ENCODE data around the gene LARP6. TPM values are rescaled to one million over a fixed set of nuclear protein-coding genes. Genes with fewer than 3 reads are reported as not detected.

LARP6 gene
- total and polyA plus RNA-seq, 2 of the 13 experiments (the other 11 are each of a cell fraction or from before 2014, with no cell fraction given) = 2.9 to 8.2 TPM

DNA sequence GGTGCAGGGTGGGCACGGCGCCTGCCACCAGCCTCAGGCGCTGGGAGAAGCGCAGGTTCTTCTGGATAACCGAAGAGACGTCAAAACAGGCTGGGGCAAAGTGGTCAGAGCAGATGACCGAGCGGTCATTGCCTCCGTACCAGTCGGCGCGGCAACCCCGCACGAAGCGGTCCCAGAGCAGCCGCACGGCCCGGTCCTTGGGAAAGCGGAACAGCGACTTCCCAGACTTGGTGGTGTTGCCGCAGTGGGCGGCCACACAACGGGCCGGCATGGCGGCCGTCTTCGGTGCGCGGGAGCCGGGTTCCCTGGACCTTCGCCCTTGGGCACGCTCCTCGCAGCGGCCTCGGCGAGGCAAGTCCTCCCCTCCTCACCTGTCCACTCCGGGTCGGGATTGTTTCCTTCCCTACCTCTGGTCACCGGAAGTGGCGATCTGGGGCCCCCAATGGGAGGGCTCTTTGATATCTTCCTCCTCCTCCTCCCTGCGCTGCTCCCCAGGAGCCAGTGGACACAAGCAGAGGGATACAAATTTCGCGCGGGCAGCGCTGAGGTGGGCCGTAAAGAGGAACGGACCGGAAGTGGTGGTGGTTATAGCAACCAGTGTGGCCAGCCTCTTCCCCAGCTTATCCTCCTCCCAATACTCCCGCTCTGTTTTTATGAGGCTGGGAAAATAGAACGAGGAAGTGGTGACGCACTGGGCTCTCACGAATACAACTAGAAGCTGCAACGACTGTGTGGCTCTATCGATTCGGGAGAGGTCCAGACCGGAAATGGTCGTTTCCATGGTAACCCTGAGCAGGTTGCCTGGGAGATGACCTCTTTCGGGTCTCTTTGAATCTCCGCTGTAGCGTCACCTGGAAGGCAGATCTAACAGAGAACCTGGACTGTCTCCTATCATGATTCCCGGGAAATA lies 38.3 kb upstream of the LARP6 start, which contains the start of the genes LRRC49 and THAP10 (continued):
- TF ChIP-seq, protein P1, sequence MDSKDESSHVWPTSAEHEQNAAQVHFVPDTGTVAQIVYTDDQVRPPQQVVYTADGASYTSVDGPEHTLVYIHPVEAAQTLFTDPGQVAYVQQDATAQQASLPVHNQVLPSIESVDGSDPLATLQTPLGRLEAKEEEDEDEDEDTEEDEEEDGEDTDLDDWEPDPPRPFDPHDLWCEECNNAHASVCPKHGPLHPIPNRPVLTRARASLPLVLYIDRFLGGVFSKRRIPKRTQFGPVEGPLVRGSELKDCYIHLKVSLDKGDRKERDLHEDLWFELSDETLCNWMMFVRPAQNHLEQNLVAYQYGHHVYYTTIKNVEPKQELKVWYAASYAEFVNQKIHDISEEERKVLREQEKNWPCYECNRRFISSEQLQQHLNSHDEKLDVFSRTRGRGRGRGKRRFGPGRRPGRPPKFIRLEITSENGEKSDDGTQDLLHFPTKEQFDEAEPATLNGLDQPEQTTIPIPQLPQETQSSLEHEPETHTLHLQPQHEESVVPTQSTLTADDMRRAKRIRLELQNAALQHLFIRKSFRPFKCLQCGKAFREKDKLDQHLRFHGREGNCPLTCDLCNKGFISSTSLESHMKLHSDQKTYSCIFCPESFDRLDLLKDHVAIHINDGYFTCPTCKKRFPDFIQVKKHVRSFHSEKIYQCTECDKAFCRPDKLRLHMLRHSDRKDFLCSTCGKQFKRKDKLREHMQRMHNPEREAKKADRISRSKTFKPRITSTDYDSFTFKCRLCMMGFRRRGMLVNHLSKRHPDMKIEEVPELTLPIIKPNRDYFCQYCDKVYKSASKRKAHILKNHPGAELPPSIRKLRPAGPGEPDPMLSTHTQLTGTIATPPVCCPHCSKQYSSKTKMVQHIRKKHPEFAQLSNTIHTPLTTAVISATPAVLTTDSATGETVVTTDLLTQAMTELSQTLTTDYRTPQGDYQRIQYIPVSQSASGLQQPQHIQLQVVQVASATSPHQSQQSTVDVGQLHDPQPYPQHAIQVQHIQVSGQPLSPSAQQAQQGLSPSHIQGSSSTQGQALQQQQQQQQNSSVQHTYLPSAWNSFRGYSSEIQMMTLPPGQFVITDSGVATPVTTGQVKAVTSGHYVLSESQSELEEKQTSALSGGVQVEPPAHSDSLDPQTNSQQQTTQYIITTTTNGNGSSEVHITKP (CRISPR knock-in tag; IDR thresholded peaks at IDR 0.05; ENCODE audit: low read depth) = no peak
- TF ChIP-seq ISX (CRISPR knock-in tag; conservative IDR thresholded peaks at IDR 0.05) (no peak), ZFP1 (CRISPR knock-in tag; IDR thresholded peaks at IDR 0.05) (no peak), GFI1 (CRISPR knock-in tag; IDR thresholded peaks at IDR 0.05; ENCODE audit: borderline replicate concordance) (no peak), CREB1 (IDR thresholded peaks at IDR 0.05) (peak; percentile 31; the same call in 1 of the 2 replicates), CREB1 (CRISPR knock-in tag; IDR thresholded peaks at IDR 0.05) (no peak), NR2F1 (CRISPR knock-in tag; IDR thresholded peaks at IDR 0.05) (peak in 1 of 2 experiments; percentile 25; a peak in 1 of 4 replicates), CHD2 (IDR thresholded peaks at IDR 0.05; ENCODE audit: low read depth, low read length) (no peak), ZNF552 (CRISPR knock-in tag; IDR thresholded peaks at IDR 0.05; ENCODE audit: borderline replicate concordance) (no peak), REXO4 (CRISPR knock-in tag; IDR thresholded peaks at IDR 0.05; ENCODE audit: borderline replicate concordance) (no peak), FOXO4 (CRISPR knock-in tag; conservative IDR thresholded peaks at IDR 0.05) (0 out of 2 replicates have a peak, but pooled peaks have one; percentile 88), ZNF709 (CRISPR knock-in tag; IDR thresholded peaks at IDR 0.05) (0 out of 2 replicates have a peak, but pooled peaks have one; percentile 46), FOSL2 (CRISPR knock-in tag; IDR thresholded peaks at IDR 0.05) (no peak; the same call in 1 of the 2 replicates), NR1H2 (CRISPR knock-in tag; IDR thresholded peaks at IDR 0.05; ENCODE audit: borderline replicate concordance, low read depth) (no peak)
- TF ChIP-seq, protein P2, sequence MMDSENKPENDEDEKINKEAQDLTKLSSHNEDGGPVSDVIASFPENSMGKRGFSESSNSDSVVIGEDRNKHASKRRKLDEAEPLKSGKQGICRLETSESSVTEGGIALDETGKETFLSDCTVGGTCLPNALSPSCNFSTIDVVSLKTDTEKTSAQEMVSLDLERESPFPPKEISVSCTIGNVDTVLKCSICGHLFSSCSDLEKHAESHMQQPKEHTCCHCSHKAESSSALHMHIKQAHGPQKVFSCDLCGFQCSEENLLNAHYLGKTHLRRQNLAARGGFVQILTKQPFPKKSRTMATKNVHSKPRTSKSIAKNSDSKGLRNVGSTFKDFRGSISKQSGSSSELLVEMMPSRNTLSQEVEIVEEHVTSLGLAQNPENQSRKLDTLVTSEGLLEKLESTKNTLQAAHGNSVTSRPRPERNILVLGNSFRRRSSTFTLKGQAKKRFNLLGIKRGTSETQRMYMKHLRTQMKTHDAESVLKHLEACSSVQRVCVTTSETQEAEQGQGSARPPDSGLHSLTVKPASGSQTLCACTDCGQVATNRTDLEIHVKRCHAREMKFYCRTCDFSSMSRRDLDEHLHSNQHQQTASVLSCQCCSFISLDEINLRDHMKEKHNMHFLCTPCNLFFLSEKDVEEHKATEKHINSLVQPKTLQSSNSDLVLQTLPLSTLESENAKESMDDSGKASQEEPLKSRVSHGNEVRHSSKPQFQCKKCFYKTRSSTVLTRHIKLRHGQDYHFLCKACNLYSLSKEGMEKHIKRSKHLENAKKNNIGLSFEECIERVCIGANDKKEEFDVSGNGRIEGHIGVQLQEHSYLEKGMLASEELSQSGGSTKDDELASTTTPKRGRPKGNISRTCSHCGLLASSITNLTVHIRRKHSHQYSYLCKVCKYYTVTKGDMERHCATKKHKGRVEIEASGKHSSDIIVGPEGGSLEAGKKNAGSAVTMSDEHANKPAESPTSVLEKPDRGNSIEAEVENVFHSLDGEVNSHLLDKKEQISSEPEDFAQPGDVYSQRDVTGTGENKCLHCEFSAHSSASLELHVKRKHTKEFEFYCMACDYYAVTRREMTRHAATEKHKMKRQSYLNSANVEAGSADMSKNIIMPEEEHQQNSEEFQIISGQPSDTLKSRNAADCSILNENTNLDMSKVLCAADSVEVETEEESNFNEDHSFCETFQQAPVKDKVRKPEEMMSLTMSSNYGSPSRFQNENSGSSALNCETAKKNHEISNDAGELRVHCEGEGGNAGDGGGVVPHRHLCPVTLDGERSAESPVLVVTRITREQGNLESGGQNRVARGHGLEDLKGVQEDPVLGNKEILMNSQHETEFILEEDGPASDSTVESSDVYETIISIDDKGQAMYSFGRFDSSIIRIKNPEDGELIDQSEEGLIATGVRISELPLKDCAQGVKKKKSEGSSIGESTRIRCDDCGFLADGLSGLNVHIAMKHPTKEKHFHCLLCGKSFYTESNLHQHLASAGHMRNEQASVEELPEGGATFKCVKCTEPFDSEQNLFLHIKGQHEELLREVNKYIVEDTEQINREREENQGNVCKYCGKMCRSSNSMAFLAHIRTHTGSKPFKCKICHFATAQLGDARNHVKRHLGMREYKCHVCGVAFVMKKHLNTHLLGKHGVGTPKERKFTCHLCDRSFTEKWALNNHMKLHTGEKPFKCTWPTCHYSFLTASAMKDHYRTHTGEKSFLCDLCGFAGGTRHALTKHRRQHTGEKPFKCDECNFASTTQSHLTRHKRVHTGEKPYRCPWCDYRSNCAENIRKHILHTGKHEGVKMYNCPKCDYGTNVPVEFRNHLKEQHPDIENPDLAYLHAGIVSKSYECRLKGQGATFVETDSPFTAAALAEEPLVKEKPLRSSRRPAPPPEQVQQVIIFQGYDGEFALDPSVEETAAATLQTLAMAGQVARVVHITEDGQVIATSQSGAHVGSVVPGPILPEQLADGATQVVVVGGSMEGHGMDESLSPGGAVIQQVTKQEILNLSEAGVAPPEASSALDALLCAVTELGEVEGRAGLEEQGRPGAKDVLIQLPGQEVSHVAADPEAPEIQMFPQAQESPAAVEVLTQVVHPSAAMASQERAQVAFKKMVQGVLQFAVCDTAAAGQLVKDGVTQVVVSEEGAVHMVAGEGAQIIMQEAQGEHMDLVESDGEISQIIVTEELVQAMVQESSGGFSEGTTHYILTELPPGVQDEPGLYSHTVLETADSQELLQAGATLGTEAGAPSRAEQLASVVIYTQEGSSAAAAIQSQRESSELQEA (CRISPR knock-in tag; IDR thresholded peaks at IDR 0.05; ENCODE audit: not compliant biosample characterization) = no peak
